ENCODE data around the gene PIGS.
"Not testable (repeated sequence)": the region's sequence is repeated elsewhere in the genome, so short reads cannot be mapped to it uniquely, and the experiment has no call there.

PIGS gene

DNA sequence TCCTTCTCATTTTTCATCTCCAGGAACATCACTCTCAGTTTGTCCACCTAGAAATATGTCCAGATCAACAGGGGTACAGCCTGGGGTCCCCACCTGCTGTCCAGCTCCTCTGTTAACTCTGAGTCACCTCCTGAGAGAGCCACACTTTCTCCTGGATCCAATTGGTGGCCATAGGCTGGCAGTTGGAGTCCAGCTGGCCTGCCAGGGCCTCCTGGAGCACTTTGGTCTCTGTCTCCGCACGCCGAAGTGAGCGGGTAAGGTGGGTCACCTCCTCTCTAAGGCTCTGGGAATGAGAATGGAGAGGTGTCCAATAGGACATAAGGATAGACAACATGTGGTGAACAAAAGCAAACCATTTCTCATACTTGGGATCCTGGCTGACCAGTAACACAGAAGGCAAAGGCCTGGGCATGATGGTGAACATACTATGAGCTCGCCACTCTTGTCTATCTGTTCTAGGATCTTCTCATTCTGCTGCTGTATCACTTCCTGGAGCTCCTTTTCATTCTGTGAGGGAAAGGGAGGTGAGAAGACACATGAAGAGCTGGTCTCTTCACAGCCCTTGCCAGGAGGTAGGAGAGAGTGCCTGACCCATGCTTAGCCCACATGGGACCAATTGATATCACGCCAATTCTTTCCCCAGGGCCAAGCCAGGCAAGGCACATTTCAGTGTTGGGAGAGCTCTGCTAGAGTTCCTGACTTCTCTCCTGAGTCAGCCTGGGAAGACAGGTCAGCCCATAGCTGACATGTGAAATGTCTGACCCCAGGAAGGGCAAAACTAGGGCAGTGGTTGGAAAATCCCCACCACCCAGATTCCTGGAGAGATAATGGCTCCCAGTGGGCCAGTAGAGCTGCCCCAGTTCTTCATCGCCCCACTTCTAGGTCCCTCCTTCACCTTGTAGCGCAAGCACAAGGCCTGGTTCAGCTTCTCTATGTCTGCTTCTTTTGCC, 7.2 kb upstream of the PIGS start:
- DNase-seq (ENCODE audit: low spot score), result no peak

DNA sequence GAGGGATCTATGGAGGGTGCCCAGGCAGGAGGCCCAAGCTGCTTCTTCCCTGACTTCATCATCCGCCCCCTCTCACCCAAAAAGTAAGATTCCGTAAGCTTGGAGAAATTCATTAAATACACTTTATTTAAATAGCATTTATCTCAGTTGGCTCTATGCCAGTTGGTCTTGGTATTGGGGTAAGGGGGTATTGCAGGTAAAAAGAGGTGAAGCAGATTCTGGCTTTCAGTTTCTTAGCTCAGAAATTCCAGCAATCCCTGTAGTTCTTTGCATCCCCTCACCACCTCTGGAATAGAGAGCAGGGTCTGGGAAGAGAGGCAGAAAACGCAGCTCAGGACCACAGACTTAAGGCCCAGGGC, 6.1 kb upstream of the PIGS start:
- DNase-seq (ENCODE audit: low spot score), result no peak

DNA sequence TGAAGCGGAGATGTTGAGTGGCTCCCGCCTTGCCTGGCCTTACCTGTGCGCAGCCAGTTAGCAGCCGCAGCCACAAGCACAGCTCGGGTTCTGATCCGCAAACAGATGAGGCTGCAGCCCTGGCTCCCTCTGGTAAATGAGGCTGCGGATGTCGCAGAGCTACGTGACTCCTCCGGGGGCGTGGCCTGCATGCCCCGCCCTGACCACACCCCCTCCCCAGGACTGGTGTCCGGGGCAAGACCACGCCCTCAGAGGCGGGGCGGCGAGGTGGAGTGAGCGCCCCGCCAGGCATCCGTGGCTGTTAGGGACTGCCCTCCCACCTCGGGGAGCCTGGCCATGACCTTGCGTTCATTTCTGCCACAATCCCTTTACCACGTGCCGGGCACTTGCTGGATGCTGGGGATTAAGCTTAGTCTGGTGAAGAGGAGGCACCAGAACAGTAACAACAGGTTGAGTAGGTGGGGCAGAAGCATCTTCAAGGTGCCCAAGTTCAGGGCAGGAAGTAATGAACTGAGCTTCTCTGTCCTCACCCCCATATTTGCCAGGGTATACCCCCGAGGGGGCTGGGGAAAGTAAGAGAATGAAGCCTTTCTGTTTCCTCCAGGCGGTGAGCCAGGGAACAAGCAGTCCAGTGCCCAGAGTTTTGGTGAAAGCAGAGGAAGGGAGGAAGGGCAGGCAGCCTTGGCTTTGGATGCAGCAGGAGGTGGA, 5.6 kb upstream of the PIGS start, which contains the start of gene ALDOC:
ALDOC (minus strand) TSS at position 138 of the 708 bp plus-strand sequence. CDS start 1,363 bp downstream, outside the sequence.
- DNase-seq (ENCODE audit: low spot score), result peak; percentile 96

DNA sequence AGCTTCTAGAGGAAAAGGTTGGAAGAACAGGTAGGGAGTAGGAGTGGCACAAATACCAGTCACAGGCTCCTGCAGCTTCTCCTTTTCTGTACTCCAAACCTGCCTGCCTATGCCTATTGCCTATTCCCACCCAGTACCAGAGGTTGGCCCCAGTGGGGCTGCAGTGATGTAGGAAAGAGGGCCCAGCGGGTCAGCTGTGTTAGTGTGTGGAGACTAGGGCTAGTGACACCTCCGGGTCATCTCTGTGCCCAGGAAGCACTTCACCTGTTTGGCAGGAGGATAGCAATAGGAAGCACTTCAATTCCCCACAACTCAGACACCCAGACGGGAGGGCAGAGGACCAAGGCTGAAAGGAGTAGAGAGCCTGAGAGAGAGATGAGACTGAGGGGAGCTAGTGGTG, 4.7 kb upstream of the PIGS start:
- not testable (repeated sequence) for DNase-seq (ENCODE audit: low spot score)

DNA sequence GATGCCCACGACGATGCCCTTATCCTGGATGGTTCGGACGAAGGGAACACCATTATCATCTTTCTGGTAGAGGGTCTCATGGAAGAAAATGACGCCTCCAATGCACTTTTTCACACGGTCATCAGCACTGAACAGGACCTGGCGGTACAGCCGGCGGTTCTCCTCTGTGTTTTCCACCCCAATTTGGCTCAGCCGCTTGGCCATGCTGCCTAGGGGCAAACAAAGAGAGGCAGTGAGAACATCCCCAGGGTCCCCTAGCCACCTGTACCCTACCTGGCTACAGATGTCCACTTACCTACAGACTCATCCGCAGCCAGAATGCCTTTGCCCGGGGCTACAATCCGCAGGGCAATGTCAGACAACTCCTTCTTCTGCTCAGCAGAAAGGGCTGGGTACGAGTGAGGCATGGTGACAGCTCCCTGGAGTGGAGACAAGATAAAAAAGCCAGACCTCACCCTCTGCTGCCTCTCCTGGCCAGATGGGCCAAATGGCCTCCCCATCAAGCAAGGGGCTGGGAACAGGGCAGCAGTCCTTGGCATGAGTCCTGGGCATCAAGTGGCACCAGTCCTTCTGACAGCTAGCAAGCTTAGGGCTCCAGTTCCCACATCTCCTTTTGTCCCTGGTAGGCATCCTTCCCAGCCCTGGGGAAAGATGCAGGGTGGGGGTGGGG, 3.9 kb upstream of the PIGS start:
- DNase-seq (ENCODE audit: low spot score), result no peak

DNA sequence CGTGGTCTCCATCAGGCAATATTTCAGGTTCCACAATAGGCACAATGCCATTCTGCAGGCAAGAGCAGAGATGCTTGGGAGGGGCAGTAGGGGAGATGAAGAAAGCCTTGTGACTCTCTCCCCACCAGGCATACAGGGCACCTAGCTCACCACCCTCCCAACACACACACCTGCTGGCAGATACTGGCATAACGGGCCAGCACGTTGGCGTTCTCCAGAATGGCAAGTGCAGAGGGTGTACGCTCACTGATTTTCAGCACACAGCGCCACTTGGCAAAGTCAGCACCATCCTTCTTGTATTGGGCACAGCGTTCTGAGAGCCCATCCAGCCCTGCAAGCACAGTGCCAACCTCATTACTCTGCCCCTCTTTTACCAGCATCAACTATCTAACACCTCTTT, 3.2 kb upstream of the PIGS start:
- DNase-seq (ENCODE audit: low spot score), result no peak

DNA sequence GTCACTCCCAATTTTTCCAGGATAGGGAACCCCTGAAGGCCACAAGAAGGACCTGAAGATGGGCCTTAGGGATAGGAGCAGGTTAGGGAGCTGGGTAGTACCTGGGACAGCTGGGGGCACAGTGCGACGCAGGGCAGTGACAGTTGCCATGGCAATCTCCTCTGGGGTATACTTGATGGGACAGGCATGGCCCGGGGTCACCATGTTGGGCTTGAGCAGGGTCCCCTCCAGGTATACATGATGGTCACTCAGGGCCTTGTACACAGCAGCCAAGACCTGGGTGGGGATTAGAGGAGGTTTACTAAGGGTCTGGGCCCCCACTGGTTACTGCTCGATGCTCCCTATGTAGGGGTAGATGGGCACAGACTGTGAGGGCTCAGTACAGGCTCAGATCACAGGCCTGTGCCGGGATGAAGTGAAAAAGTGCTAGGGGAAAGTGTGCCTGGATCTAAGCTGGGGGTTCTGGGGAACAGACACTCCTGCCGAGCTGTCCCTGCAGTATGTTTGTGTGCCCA, 2.7 kb upstream of the PIGS start:
- no peak for DNase-seq (ENCODE audit: low spot score)

DNA sequence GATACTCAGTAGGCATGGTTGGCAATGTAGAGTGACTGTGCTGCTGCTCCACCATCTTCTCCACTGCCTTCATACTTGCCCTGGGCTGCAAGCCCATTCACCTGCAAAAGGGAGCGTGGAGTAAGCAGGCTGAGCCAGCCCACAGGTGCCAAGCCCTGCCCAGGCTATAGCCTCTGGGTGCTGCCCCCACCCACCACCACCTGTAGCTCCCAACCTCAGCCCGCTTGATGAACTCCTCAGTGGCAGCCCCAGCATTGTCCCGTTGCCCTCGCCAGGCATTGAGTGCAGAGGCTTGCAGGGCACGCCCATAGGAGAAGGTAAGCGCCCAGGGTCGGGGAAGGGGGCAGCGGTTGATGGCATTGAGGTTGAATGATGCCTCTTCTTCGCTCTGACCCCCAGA, 2.2 kb upstream of the PIGS start:
- DNase-seq (ENCODE audit: low spot score), result no peak

DNA sequence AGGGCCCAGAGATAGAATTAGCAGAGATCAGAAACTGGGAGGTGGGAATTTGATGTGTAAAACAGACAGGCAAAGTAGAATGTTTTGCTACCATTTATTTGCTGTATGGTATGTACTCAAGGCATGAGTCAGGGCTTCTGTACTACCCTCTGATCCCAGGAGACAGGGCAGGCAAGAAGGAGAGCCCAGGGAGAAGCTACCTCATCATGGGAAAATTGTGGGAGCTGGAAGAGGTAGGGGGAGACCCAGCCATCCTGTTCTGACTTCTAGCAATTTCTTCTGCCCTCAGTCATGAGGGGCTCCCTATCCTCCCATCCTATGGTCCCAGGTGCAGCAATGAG, 1.7 kb upstream of the PIGS start:
- DNase-seq (ENCODE audit: low spot score), result no peak

DNA sequence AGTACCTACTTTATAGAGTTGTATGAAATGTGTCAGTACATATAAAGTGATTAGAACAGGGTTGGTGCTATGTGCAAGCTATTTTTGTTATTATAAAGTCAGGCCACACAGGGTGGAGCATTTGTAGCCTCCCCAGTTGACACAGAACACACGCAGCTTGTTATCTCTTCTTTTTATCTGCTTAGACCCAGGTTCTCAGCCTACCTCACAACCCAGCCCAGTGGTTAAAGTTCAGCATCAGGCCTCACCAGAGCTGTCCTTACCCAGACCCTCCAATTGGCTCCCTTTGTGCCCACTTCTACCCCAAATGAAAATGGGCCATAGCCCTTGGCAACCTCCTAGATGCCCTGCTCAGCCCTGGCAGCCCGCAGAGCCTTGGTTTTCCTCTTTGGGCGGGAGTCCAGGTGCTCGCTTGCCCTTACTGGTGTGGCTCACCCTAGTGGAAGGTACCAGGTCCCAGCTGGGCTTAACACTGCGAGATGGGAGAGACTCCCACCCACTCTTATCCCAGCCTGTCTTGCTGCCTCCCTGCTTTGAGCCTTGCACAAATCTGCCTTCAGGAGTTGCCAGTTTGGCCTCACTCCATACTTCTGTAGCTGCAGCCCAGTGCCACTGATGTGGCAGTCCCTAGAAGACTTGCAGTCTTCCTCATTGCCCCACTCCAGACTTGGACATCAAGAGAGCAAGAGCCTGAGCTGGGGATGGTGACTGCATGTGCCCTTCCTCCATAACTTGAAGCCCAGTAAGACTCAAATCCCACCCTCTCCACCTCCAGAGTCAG, 1.1 kb upstream of the PIGS start:
- no peak for DNase-seq (ENCODE audit: low spot score)

DNA sequence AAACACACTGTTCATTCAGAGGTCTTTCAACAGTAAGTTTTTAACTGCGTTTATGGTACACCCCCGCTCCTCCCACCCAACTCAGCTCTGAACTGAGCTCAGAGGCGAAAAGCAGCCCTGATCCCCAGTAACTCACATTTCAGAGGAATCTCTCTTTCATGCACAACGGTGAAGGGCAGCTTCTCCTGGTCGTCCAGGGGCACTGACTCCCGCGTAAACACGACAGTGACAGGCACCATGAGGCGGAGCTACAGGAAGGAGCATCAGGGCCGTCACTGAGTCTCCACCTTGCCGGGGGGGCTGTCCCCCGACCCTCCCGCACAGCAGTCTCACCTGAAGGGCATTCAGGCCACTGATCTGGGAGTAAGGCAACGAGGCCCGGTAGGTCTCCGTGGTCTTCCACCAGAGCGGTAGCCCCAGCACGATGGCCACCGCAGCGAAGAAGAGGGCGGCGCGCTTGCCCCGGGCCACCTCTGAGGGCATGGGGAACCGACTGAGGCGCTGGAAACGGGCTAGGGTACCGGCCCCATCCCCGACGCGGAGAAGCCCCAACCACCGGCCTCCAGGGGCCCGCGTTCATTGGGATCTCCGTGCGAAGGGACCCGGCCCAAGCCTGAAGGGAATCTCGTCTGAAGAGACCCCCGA, 486 bp downstream of the PIGS start:
- DNase-seq (ENCODE audit: low spot score), result peak; percentile 74

DNA sequence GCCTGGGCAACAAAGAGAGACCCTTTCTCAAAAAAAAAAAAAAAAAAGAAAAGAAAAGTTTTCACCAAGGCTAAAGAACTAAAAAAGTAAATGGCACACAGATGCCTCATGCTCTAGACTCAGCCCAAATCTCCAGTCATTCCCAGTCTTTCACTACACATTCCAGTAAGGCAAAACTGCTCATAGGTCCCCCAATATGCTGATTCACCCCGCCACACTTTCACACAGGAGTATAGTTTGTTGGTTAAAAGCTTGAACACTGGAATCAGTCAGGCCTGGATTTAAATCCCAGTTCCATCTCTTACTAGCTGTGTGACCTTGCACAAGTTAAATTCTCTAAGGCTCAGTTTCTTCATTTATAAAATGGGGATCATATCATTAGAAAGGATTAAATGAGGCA, 1.9 kb downstream of the PIGS start:
- no peak for DNase-seq (ENCODE audit: low spot score)

DNA sequence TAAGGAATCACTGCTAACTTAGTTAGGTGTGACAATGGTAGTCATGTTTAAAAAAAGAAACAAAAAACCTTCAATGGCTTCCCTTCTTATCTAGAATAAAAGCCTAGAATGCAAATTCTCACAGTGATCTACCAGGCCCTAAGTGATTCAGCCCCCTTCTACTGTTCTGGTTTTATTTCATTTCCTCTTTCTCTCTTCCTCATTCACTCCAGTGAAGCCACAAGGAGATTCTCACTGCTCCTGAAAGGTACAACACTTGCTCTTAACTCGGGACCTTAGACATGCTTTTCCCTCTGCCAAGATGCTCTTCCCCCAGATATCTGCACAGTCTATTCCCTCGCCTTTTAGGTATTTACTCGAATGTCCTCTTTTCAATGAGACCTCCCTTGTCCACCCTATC, 3.7 kb downstream of the PIGS start:
- DNase-seq (ENCODE audit: low spot score), result no peak

DNA sequence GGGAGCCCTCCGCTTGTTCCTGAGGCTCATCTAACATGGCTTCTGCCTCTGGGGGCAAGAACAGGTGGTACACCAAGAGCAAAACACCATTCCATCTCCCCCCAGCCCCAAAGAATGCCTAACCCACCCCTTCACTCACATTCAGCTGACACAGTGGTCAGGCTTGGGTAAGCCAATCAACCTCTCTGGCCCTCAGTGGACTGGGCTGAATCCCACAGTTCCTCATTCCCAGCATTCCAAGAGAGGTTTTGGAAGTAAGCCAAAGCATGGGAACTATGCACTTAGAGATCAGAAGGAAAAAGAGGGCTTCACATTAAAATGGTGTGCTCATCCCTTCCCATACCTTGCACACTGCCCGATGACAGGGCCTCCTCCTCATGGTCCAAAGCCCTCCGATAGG, 7.8 kb downstream of the PIGS start:
- DNase-seq (ENCODE audit: low spot score), result no peak

DNA sequence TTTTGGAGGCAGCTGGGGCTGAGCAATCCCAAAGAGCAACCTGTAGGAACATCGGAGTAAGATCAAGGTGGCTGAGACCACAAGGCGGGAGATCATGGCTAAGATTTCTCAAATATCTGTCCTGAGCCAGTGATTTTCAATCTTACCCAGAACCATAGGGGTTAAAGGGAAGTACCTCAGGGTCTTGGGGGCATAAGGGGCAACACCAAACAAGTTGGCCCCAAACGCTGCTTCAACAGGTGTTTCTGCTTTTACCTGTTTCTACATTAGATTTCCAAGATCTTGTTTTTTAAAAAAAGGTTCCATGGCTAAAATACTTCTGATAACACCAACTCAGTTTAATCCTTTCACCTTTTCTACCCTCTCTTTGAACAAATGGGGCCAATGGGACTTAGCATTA, 16.3 kb downstream of the PIGS start:
- DNase-seq (ENCODE audit: low spot score), result no peak

DNA sequence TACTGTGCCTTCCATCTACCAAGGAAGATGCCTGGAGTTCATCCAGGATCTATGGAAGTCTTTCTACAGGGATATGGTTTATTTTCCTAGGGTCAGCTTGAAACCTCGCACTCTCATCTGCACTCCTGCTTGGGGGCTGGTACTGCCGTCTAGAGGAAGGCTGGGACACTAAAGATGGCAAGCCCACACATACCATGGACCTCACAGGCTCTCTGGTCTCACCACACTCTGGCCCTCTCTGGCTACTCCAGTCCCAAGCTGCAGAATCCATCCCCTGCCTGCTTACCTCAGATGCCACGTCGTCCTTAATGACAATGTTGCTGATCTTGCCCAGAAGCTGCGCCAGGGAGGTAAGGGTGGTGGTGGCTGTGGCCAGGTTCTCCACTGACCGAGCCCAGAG, 16.8 kb downstream of the PIGS start:
- no peak for DNase-seq (ENCODE audit: low spot score)

DNA sequence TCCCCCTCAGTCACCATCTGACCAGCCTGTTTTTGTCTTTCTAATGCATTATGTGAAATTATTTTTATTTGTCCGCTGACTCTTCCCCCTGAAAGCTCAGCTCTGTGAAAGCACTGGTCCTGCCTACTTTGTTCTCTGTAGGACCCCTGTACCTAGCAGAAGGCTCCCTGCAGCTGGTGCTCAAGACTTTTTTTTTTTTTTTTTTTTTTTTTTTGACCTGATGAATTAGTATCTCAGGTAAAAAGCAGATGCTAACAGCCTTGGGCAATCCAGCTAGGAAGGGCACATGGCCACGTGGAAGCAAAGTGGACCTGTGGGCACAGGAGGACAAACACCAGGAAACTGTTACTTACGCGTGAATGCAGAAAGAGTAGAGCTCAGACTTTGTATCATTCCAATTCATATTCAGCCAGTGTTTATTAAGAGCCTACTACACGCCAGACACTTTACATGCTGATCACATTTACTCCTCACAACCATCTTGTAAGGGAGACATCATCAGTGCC, 18.3 kb downstream of the PIGS start:
- DNase-seq (ENCODE audit: low spot score), result no peak

DNA sequence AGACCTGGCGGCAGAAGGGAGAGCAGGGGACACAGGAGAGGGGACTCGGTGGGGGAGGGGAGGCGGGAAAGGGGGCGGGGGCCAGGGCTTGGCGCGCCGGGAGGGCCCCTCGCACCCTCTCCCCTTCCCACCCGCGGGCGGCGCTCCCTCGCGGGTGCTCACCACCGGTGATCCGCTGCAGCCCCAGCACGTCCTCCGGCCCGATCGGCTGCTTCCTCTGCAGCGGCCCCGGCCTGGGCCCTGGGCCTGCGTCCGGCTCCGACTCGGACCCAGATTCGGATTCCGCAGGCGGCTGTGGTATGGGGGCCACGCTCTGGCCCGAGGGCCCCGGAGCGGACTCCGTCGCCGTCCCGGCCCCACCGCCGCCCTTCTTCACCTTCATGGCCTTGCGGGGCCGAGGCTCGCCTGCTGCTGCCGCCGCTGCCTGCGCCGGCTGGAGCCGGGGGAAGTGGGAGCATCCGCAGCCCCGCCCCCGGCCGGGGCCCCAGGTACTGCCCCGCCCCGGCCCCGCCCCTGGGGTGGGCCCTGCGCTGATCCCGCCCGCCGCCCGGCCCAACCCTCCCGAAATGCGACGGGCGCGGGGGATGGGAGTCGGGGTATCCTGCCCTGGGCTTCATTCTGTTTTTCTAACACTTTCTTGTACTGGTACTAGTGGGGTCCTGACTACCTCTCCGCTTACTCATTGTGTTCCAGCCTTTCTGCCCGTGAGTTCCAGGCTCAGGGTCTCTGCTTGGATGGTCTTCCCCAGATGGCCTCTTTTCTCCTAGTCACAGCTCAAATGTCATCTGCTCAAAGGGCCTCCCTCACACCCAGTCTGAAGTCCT, 18.9 kb downstream of the PIGS start, which contains the start of gene UNC119:
UNC119 (minus strand) TSS at position 449 of the 824 bp plus-strand sequence; CDS start at position 382, 67 bp downstream.
- peak; percentile 93 for DNase-seq (ENCODE audit: low spot score)

DNA sequence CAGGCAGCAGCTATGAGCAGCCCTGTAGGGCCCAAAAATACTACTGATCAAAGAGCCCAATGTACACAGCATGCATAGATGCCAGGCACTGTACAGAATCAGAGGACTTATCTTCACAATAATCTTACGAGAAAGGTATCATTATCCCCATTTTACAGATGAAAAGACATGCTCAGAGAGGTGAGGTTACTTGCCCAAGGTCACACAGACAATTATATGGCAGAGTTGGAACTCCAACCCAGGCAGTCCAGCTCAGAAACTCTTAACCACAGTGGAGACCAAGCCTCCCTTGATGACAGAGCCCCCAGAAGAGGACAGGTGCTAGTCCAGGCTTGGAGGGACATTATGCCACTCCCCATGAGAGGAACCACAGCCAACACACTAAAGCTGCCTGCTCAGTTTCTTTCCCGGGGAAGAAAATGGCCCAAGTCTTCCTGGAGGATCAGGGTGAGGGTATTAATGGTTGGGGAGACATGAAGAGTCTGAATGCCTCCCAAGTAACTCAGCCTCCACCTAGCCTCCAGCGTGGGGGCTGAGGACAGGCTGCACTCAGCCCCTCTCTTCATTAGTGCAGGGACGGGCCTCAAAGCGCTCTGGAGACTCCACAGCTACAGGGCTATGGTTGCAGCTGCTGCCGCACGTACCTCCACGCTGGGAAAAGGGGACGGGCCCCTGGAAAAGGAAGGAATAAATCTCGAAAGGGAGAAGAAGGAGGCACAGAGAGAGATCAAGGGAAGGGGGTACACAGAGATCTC, 19.7 kb downstream of the PIGS start:
- peak; percentile 64 for DNase-seq (ENCODE audit: low spot score)
